Mammary epithelial cell (primary cell): Measurements from ENCODE around the gene NCAPG2.

Experiments used
- CTCF ChIP-seq, 2 donors: IDR thresholded peaks in 1 of 2; conservative IDR thresholded peaks in 1 of 2; 2 replicates each; pipeline ENCODE4 v1.5.1; 2011 to 2012; ENCODE audit warnings: inconsistent platforms in 2 of 2, low read length in 2 of 2, mild to moderate bottlenecking in 2 of 2, control low read depth in 1 of 2, low read depth in 1 of 2; ENCODE audit not compliant: insufficient read depth in 1 of 2; ENCODE audit errors: extremely low read depth in 1 of 2
- EZH2 ChIP-seq: IDR thresholded peaks from 2 replicates; pipeline ENCODE4 v1.6.1; 2012; ENCODE audit warnings: low read length, inconsistent platforms, borderline replicate concordance

GRCh38 chr7:158729646-158730382 lies 25.2 kb upstream of the NCAPG2 start:
- TF ChIP-seq CTCF (conservative IDR thresholded peaks at IDR 0.05 in 1 of 2, IDR thresholded peaks at IDR 0.05 in 1 of 2; ENCODE audit: extremely low read depth in 1 of 2, insufficient read depth in 1 of 2, low read depth in 1 of 2, low read length in 2 of 2): no peak
- no peak for TF ChIP-seq EZH2
